ENCODE data around the gene ARFGEF3.

ARFGEF3 gene

GRCh38 chr6:138162955-138163575 lies 1.3 kb downstream of the ARFGEF3 start:
- peak overlapping the region; percentile 99 for H3K27ac ChIP-seq
- TF ChIP-seq CTCF (conservative IDR thresholded peaks at IDR 0.05), result no peak
- no peak for TF ChIP-seq ZFX (IDR thresholded peaks at IDR 0.05)

GRCh38 chr6:138175596-138175995 lies 13.9 kb downstream of the ARFGEF3 start:
- TF ChIP-seq CTCF (conservative IDR thresholded peaks at IDR 0.05), result no peak
- no peak for TF ChIP-seq ZFX (IDR thresholded peaks at IDR 0.05)
- H3K27ac ChIP-seq, result no peak overlapping the region

GRCh38 chr6:138176652-138177232 lies 15.0 kb downstream of the ARFGEF3 start:
- no peak for TF ChIP-seq ZFX (IDR thresholded peaks at IDR 0.05)
- TF ChIP-seq CTCF (conservative IDR thresholded peaks at IDR 0.05), result no peak

GRCh38 chr6:138182939-138183789 lies 21.4 kb downstream of the ARFGEF3 start:
- H3K27ac ChIP-seq, result peak overlapping the region; percentile 6; the same call in 1 of the 2 replicates
- TF ChIP-seq ZFX (IDR thresholded peaks at IDR 0.05) (no peak), CTCF (conservative IDR thresholded peaks at IDR 0.05) (no peak)

More at GRCh38 chr6:138176652-138177232, 15.0 kb downstream of the ARFGEF3 start:
- no peak overlapping the region for H3K27ac ChIP-seq

GRCh38 chr6:138183790-138184134 lies 22.0 kb downstream of the ARFGEF3 start:
- peak overlapping the region; percentile 6; the same call in 1 of the 2 replicates for H3K27ac ChIP-seq
- TF ChIP-seq ZFX (IDR thresholded peaks at IDR 0.05) (no peak), CTCF (conservative IDR thresholded peaks at IDR 0.05) (no peak)

GRCh38 chr6:138184230-138184629 lies 22.5 kb downstream of the ARFGEF3 start:
- no peak overlapping the region for H3K27ac ChIP-seq
- no peak for TF ChIP-seq ZFX (IDR thresholded peaks at IDR 0.05)
- TF ChIP-seq CTCF (conservative IDR thresholded peaks at IDR 0.05), result no peak

- H3K27ac ChIP-seq, result peak overlapping the region; percentile 15
Measured at GRCh38 chr6:138187156-138187555, 25.4 kb downstream of the ARFGEF3 start.

More at GRCh38 chr6:138187156-138187555, 25.4 kb downstream of the ARFGEF3 start:
- TF ChIP-seq CTCF (conservative IDR thresholded peaks at IDR 0.05), result no peak
- TF ChIP-seq ZFX (IDR thresholded peaks at IDR 0.05), result no peak

Measured in C4-2B (cell line).